GM12801 (cell line): Measurements from ENCODE around the gene JPH3.

Experiments used
- CTCF ChIP-seq: IDR thresholded peaks from one replicate; pipeline ENCODE4 v1.5.1; 2011; ENCODE audit warnings: control low read depth; ENCODE audit not compliant: insufficient read length; ENCODE audit errors: extremely low read depth

JPH3 gene

GRCh38 chr16:87662254-87663204, 60.2 kb downstream of the JPH3 start:
- TF ChIP-seq CTCF = no peak

- TF ChIP-seq CTCF = no peak
Measured at GRCh38 chr16:87664792-87665191, 62.5 kb downstream of the JPH3 start.

GRCh38 chr16:87665193-87665592, 62.9 kb downstream of the JPH3 start:
- no peak for TF ChIP-seq CTCF

GRCh38 chr16:87666919-87667318, 64.6 kb downstream of the JPH3 start:
- TF ChIP-seq CTCF = no peak

GRCh38 chr16:87667443-87667842, 65.1 kb downstream of the JPH3 start:
- no peak for TF ChIP-seq CTCF

- TF ChIP-seq CTCF = no peak
Measured at GRCh38 chr16:87667946-87668345, 65.6 kb downstream of the JPH3 start.

GRCh38 chr16:87669672-87670071, 67.4 kb downstream of the JPH3 start:
- TF ChIP-seq CTCF = no peak
